Mesendoderm (in vitro differentiated cells): Measurements from ENCODE around the gene VIT.

ENCODE experiments used
- DNase-seq: peaks from one replicate; pipeline ENCODE4 v3.0.0; 2013
- H2AK5ac ChIP-seq: 2 replicates; pipeline ENCODE4 v1.6.1; 2013; ENCODE audit warnings: low read length, inconsistent platforms
- H2BK120ac ChIP-seq: 2 replicates; pipeline ENCODE4 v1.6.1; 2013; ENCODE audit warnings: low read depth, mild to moderate bottlenecking, low read length, moderate library complexity, mixed read lengths
- H2BK15ac ChIP-seq: replicated peaks from 2 replicates; pipeline ENCODE4 v1.6.1; 2013; ENCODE audit warnings: low read depth, mild to moderate bottlenecking, moderate library complexity
- H2BK5ac ChIP-seq: 2 replicates; pipeline ENCODE4 v1.6.1; 2013; ENCODE audit warnings: low read length, inconsistent platforms
- H3K18ac ChIP-seq: 2 replicates; pipeline ENCODE4 v1.6.1; 2013; ENCODE audit warnings: mild to moderate bottlenecking, low read length, mixed read lengths
- H3K23ac ChIP-seq: one replicate; pipeline ENCODE4 v1.6.1; 2013; ENCODE audit warnings: low read length
- H3K27ac ChIP-seq: 2 replicates; pipeline ENCODE4 v1.5.1; 2013; ENCODE audit warnings: low read depth, mild to moderate bottlenecking, inconsistent platforms, low read length, moderate library complexity
- H3K27me3 ChIP-seq: 2 replicates; pipeline ENCODE4 v1.6.1; 2013; ENCODE audit warnings: low read length, control low read depth, mild to moderate bottlenecking, inconsistent platforms; ENCODE audit not compliant: insufficient read depth, poor library complexity
- H3K36me3 ChIP-seq: 2 replicates; pipeline ENCODE4 v1.6.1; 2013; ENCODE audit warnings: low read length, inconsistent platforms; ENCODE audit not compliant: control insufficient read depth, insufficient read depth
- H3K4ac ChIP-seq: one replicate; pipeline ENCODE4 v1.6.1; 2013; ENCODE audit warnings: low read depth, mild to moderate bottlenecking, low read length, moderate library complexity
- H3K4me1 ChIP-seq: 2 replicates; pipeline ENCODE4 v1.6.1; 2013; ENCODE audit warnings: low read depth, low read length, inconsistent platforms; ENCODE audit not compliant: control insufficient read depth
- H3K4me2 ChIP-seq: 2 replicates; pipeline ENCODE4 v1.6.1; 2013; ENCODE audit warnings: low read length
- H3K4me3 ChIP-seq: 2 replicates; pipeline ENCODE4 v1.5.1; 2013; ENCODE audit warnings: mild to moderate bottlenecking, low read length
- H3K56ac ChIP-seq: one replicate; pipeline ENCODE4 v1.6.1; 2013; ENCODE audit warnings: low read length
- H3K79me1 ChIP-seq: 2 replicates; pipeline ENCODE4 v1.6.1; 2013; ENCODE audit warnings: low read length, inconsistent platforms
- H3K79me2 ChIP-seq: 2 replicates; pipeline ENCODE4 v1.6.1; 2013; ENCODE audit warnings: mild to moderate bottlenecking, low read length; ENCODE audit not compliant: control insufficient read depth, insufficient read depth
- H3K9ac ChIP-seq: 2 replicates; pipeline ENCODE4 v1.6.1; 2013; ENCODE audit warnings: low read length, inconsistent platforms
- H4K5ac ChIP-seq: one replicate; pipeline ENCODE4 v1.6.1; 2013; ENCODE audit warnings: low read length
- H4K8ac ChIP-seq: one replicate; pipeline ENCODE4 v1.6.1; 2013; ENCODE audit warnings: low read depth, mild to moderate bottlenecking, control low read depth, low read length, moderate library complexity
- WGBS: extraction: QIAGEN DNeasy Blood & Tissue Kit; methylation state at CpG from one replicate; pipeline ENCODE4 v1.1.7; 2013; ENCODE audit warnings: low lambda C conversion rate, missing lambda C conversion rate; ENCODE audit not compliant: insufficient coverage; ENCODE audit errors: extremely low coverage; 5-methylcytosine and 5-hydroxymethylcytosine counted together

VIT gene

GRCh38 chr2:36798724-36799123 is 102.2 kb downstream of the VIT start:
- no CpG with 5 or more reads among the region's 3 CpGs for WGBS
- Histone ChIP-seq H3K4me3 (no peak overlapping the region), H3K36me3 (no peaks in the 10 kb centered on the region), H4K5ac (no peak overlapping the region), H3K27me3 (no peaks in the 10 kb centered on the region), H3K9ac (no peak overlapping the region), H3K4ac (no peak overlapping the region), H3K56ac (no peak overlapping the region), H3K27ac (no peak overlapping the region), H3K18ac (no peak overlapping the region), H3K79me2 (no peaks in the 10 kb centered on the region), H2BK15ac (no peak overlapping the region), H3K4me1 (no peaks in the 10 kb centered on the region), H4K8ac (no peak overlapping the region), H2BK5ac (no peak overlapping the region), H3K23ac (no peak overlapping the region), H2BK120ac (no peak overlapping the region), H3K4me2 (no peak overlapping the region), H3K79me1 (no peaks in the 10 kb centered on the region), H2AK5ac (no peak overlapping the region)
- no peak for DNase-seq

- no peaks in the 10 kb centered on the region for H3K79me2 ChIP-seq
- no peak overlapping the region for H2BK15ac ChIP-seq
- no peak overlapping the region for H3K4me3 ChIP-seq
- H2BK120ac ChIP-seq = no peak overlapping the region
- no peak overlapping the region for H3K23ac ChIP-seq
- H3K27ac ChIP-seq = no peak overlapping the region
- no peaks in the 10 kb centered on the region for H3K79me1 ChIP-seq
- H3K56ac ChIP-seq = no peak overlapping the region
- H4K8ac ChIP-seq = no peak overlapping the region
- H3K36me3 ChIP-seq = no peaks in the 10 kb centered on the region
- no peak overlapping the region for H3K9ac ChIP-seq
- DNase-seq = no peak
- H3K27me3 ChIP-seq = no peaks in the 10 kb centered on the region
- H4K5ac ChIP-seq = no peak overlapping the region
- WGBS = no CpG with 5 or more reads among the region's 11 CpGs
- H3K18ac ChIP-seq = no peak overlapping the region
- H2AK5ac ChIP-seq = no peak overlapping the region
- no peaks in the 10 kb centered on the region for H3K4me1 ChIP-seq
- no peak overlapping the region for H3K4ac ChIP-seq
- H2BK5ac ChIP-seq = no peak overlapping the region
- no peak overlapping the region for H3K4me2 ChIP-seq
Measured at GRCh38 chr2:36800381-36800780, 103.9 kb downstream of the VIT start.

GRCh38 chr2:36801088-36801487 is 104.6 kb downstream of the VIT start:
- H3K4me3 ChIP-seq = no peak overlapping the region
- no peak overlapping the region for H3K56ac ChIP-seq
- H2BK15ac ChIP-seq = no peak overlapping the region
- no peaks in the 10 kb centered on the region for H3K79me1 ChIP-seq
- no peaks in the 10 kb centered on the region for H3K27me3 ChIP-seq
- H3K18ac ChIP-seq = no peak overlapping the region
- H3K4ac ChIP-seq = no peak overlapping the region
- H4K8ac ChIP-seq = no peak overlapping the region
- no peak for DNase-seq
- H3K79me2 ChIP-seq = no peaks in the 10 kb centered on the region
- H3K27ac ChIP-seq = no peak overlapping the region
- no peak overlapping the region for H3K4me2 ChIP-seq
- H3K23ac ChIP-seq = no peak overlapping the region
- WGBS = no CpG with 5 or more reads among the region's 6 CpGs
- no peak overlapping the region for H2BK120ac ChIP-seq
- H3K36me3 ChIP-seq = no peaks in the 10 kb centered on the region
- H4K5ac ChIP-seq = no peak overlapping the region
- no peaks in the 10 kb centered on the region for H3K4me1 ChIP-seq
- H3K9ac ChIP-seq = no peak overlapping the region
- H2BK5ac ChIP-seq = no peak overlapping the region
- H2AK5ac ChIP-seq = no peak overlapping the region

- Histone ChIP-seq H3K4me2 (no peak overlapping the region), H3K27ac (no peak overlapping the region), H3K4ac (no peak overlapping the region), H3K9ac (no peak overlapping the region), H3K18ac (no peak overlapping the region), H3K4me1 (no peaks in the 10 kb centered on the region), H4K5ac (no peak overlapping the region), H2AK5ac (no peak overlapping the region), H3K27me3 (no peaks in the 10 kb centered on the region), H2BK120ac (no peak overlapping the region), H3K79me1 (no peaks in the 10 kb centered on the region), H2BK15ac (no peak overlapping the region), H3K79me2 (no peaks in the 10 kb centered on the region), H3K23ac (no peak overlapping the region), H3K4me3 (no peak overlapping the region), H3K36me3 (no peaks in the 10 kb centered on the region), H2BK5ac (no peak overlapping the region), H3K56ac (no peak overlapping the region), H4K8ac (no peak overlapping the region)
- no CpG with 5 or more reads among the region's 3 CpGs for WGBS
- DNase-seq = no peak
Measured at GRCh38 chr2:36802952-36803351, 106.4 kb downstream of the VIT start.

GRCh38 chr2:36805635-36806224 is 109.2 kb downstream of the VIT start:
- H2BK5ac ChIP-seq = no peak overlapping the region
- no peak overlapping the region for H3K4me2 ChIP-seq
- no peaks in the 10 kb centered on the region for H3K36me3 ChIP-seq
- no peak overlapping the region for H3K4ac ChIP-seq
- H4K5ac ChIP-seq = no peak overlapping the region
- no peak overlapping the region for H4K8ac ChIP-seq
- H3K79me1 ChIP-seq = no peaks in the 10 kb centered on the region
- H3K27me3 ChIP-seq = no peaks in the 10 kb centered on the region
- no peak overlapping the region for H3K56ac ChIP-seq
- H3K4me3 ChIP-seq = no peak overlapping the region
- H3K4me1 ChIP-seq = no peaks in the 10 kb centered on the region
- no peak overlapping the region for H2BK120ac ChIP-seq
- DNase-seq = no peak
- H2AK5ac ChIP-seq = no peak overlapping the region
- H3K79me2 ChIP-seq = no peaks in the 10 kb centered on the region
- no peak overlapping the region for H3K23ac ChIP-seq
- no peak overlapping the region for H3K27ac ChIP-seq
- H3K18ac ChIP-seq = no peak overlapping the region
- no peak overlapping the region for H2BK15ac ChIP-seq
- WGBS = no CpG with 5 or more reads among the region's 11 CpGs
- no peak overlapping the region for H3K9ac ChIP-seq

GRCh38 chr2:36807223-36807886 is 110.8 kb downstream of the VIT start:
- no peak for DNase-seq
- Histone ChIP-seq H4K8ac (no peak overlapping the region), H3K27ac (no peak overlapping the region), H3K18ac (no peak overlapping the region), H2AK5ac (no peak overlapping the region), H4K5ac (no peak overlapping the region), H3K4ac (no peak overlapping the region), H3K27me3 (no peaks in the 10 kb centered on the region), H2BK120ac (no peak overlapping the region), H3K36me3 (no peaks in the 10 kb centered on the region), H3K23ac (no peak overlapping the region), H3K56ac (no peak overlapping the region), H3K4me1 (no peaks in the 10 kb centered on the region), H2BK15ac (no peak overlapping the region), H3K79me2 (no peaks in the 10 kb centered on the region), H3K4me3 (no peak overlapping the region), H3K9ac (no peak overlapping the region), H3K79me1 (no peaks in the 10 kb centered on the region), H3K4me2 (no peak overlapping the region), H2BK5ac (no peak overlapping the region)
- WGBS = no CpG with 5 or more reads among the region's 5 CpGs
